ENCODE data around the gene SLC49A3.
"Not testable (repeated sequence)": the region's sequence is repeated elsewhere in the genome, so short reads cannot be mapped to it uniquely, and the experiment has no call there.

The SLC49A3 gene

GRCh38 chr4:699816-700580 is 11.0 kb upstream of the SLC49A3 start:
- no peaks in the 10 kb centered on the region for H3K9me3 ChIP-seq (ENCODE audit: insufficient read depth, low read length, severe bottlenecking)
- no peak overlapping the region for H3K9ac ChIP-seq (ENCODE audit: low read depth, low read length)
- no peak for TF ChIP-seq EZH2 (IDR thresholded peaks at IDR 0.05; ENCODE audit: borderline replicate concordance, low read depth, low read length, severe bottlenecking)
- TF ChIP-seq CTCF (IDR thresholded peaks at IDR 0.05; ENCODE audit: borderline replicate concordance, extremely low read depth, low read length, poor library complexity, severe bottlenecking), result no peak
- H4K20me1 ChIP-seq (ENCODE audit: insufficient read depth, low read length), result no peaks in the 10 kb centered on the region
- H3K27me3 ChIP-seq (ENCODE audit: insufficient read depth, low read length, poor library complexity), result no peaks in the 10 kb centered on the region
- no peak overlapping the region for H3K4me2 ChIP-seq (ENCODE audit: insufficient read depth, low read length)
- DNase-seq, result no peak
- no peak overlapping the region for H3K27ac ChIP-seq (ENCODE audit: low read length)
- H3K79me2 ChIP-seq (ENCODE audit: insufficient read depth, low read length), result no peaks in the 10 kb centered on the region
- H2AFZ ChIP-seq (ENCODE audit: low read depth, low read length), result no peak overlapping the region
- peaks cover 2% of the 10 kb centered on the region for H3K4me1 ChIP-seq (ENCODE audit: insufficient read depth, low read length)
- no peaks in the 10 kb centered on the region for H3K36me3 ChIP-seq (ENCODE audit: insufficient read depth, low read length)
- H3K4me3 ChIP-seq (ENCODE audit: low read depth in 1 of 2, low read length in 2 of 2), result no peak overlapping the region
- no peak for ATAC-seq (ENCODE audit: insufficient read depth, low read depth)

- not testable (repeated sequence) for H3K4me2 ChIP-seq (ENCODE audit: insufficient read depth, low read length); H3K9ac ChIP-seq (ENCODE audit: low read depth, low read length); H3K4me3 ChIP-seq (ENCODE audit: low read depth in 1 of 2, low read length in 2 of 2); H3K27me3 ChIP-seq (ENCODE audit: insufficient read depth, low read length, poor library complexity); H3K27ac ChIP-seq (ENCODE audit: low read length); H3K4me1 ChIP-seq (ENCODE audit: insufficient read depth, low read length); DNase-seq; H3K9me3 ChIP-seq (ENCODE audit: insufficient read depth, low read length, severe bottlenecking); H4K20me1 ChIP-seq (ENCODE audit: insufficient read depth, low read length); H3K79me2 ChIP-seq (ENCODE audit: insufficient read depth, low read length); ATAC-seq (ENCODE audit: insufficient read depth, low read depth); H2AFZ ChIP-seq (ENCODE audit: low read depth, low read length); H3K36me3 ChIP-seq (ENCODE audit: insufficient read depth, low read length)
Observed at GRCh38 chr4:694341-694940, 5.5 kb upstream of the SLC49A3 start.

- ATAC-seq (ENCODE audit: insufficient read depth, low read depth), result no peak
- DNase-seq, result no peak
- no peak for TF ChIP-seq CTCF (IDR thresholded peaks at IDR 0.05; ENCODE audit: borderline replicate concordance, extremely low read depth, low read length, poor library complexity, severe bottlenecking)
- no peak for TF ChIP-seq EZH2 (IDR thresholded peaks at IDR 0.05; ENCODE audit: borderline replicate concordance, low read depth, low read length, severe bottlenecking)
- Histone ChIP-seq H3K4me1 (ENCODE audit: insufficient read depth, low read length) (no peaks in the 10 kb centered on the region), H4K20me1 (ENCODE audit: insufficient read depth, low read length) (peaks cover 4% of the 10 kb centered on the region; the same call in 1 of the 2 replicates), H3K9ac (ENCODE audit: low read depth, low read length) (no peak overlapping the region), H3K36me3 (ENCODE audit: insufficient read depth, low read length) (no peaks in the 10 kb centered on the region), H3K4me3 (ENCODE audit: low read depth in 1 of 2, low read length in 2 of 2) (no peak overlapping the region), H3K27ac (ENCODE audit: low read length) (no peak overlapping the region), H3K27me3 (ENCODE audit: insufficient read depth, low read length, poor library complexity) (no peaks in the 10 kb centered on the region), H2AFZ (ENCODE audit: low read depth, low read length) (no peak overlapping the region), H3K9me3 (ENCODE audit: insufficient read depth, low read length, severe bottlenecking) (no peaks in the 10 kb centered on the region), H3K79me2 (ENCODE audit: insufficient read depth, low read length) (no peaks in the 10 kb centered on the region), H3K4me2 (ENCODE audit: insufficient read depth, low read length) (no peak overlapping the region)
Observed at GRCh38 chr4:692771-693554, 4.0 kb upstream of the SLC49A3 start.

GRCh38 chr4:689723-690122 is 772 bp upstream of the SLC49A3 start:
- no peak overlapping the region for H3K9ac ChIP-seq (ENCODE audit: low read depth, low read length)
- no peaks in the 10 kb centered on the region for H3K9me3 ChIP-seq (ENCODE audit: insufficient read depth, low read length, severe bottlenecking)
- no peak for DNase-seq
- peaks cover 4% of the 10 kb centered on the region; the same call in 1 of the 2 replicates for H4K20me1 ChIP-seq (ENCODE audit: insufficient read depth, low read length)
- H3K27ac ChIP-seq (ENCODE audit: low read length), result no peak overlapping the region
- no peaks in the 10 kb centered on the region for H3K4me1 ChIP-seq (ENCODE audit: insufficient read depth, low read length)
- no peak overlapping the region for H3K4me2 ChIP-seq (ENCODE audit: insufficient read depth, low read length)
- H3K4me3 ChIP-seq (ENCODE audit: low read depth in 1 of 2, low read length in 2 of 2), result no peak overlapping the region
- TF ChIP-seq CTCF (IDR thresholded peaks at IDR 0.05; ENCODE audit: borderline replicate concordance, extremely low read depth, low read length, poor library complexity, severe bottlenecking) (no peak), EZH2 (IDR thresholded peaks at IDR 0.05; ENCODE audit: borderline replicate concordance, low read depth, low read length, severe bottlenecking) (no peak)
- ATAC-seq (ENCODE audit: insufficient read depth, low read depth), result no peak
- no peak overlapping the region for H2AFZ ChIP-seq (ENCODE audit: low read depth, low read length)
- H3K79me2 ChIP-seq (ENCODE audit: insufficient read depth, low read length), result no peaks in the 10 kb centered on the region
- no peaks in the 10 kb centered on the region for H3K36me3 ChIP-seq (ENCODE audit: insufficient read depth, low read length)
- no peaks in the 10 kb centered on the region for H3K27me3 ChIP-seq (ENCODE audit: insufficient read depth, low read length, poor library complexity)
